ENCODE results near the gene LINC01488.

Gene LINC01488

DNA sequence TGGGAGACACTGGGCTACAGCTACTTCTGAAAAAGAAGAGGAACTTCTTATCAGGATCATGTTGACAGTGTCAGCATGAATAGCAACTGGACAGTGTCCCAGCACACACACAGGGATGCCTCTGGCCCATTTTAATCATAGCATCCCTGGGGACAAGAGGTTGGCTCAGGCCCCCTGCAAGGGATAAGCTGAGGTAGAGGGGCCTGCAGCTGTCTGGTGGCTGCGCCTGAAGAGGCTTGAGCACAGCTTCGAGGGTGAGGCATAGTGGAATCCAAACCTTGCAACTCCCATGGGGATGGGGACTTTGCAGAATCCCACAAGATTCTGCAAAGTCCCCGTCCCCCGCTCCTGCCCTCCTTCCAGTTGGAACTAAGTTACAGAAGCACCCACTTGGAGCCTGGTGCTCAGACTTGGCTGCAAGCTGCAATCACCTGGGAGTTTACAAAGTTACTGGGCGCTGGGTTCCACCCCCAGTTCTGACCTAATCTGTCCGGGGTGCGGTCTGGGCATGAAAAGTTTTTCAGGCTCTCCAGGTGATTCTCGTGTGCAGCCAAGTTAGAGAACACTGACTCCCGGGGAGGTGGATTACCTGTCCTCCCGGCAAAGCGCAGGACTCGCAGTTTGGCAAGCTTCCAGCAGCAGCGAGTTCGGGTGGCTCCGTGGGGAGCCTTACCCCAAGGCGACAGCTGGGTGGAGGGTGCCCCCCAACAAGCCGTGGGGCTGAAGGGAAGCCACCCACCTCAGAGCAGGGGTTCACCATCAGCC lies 16.0 kb upstream of the LINC01488 start:
- no peak for DNase-seq

DNA sequence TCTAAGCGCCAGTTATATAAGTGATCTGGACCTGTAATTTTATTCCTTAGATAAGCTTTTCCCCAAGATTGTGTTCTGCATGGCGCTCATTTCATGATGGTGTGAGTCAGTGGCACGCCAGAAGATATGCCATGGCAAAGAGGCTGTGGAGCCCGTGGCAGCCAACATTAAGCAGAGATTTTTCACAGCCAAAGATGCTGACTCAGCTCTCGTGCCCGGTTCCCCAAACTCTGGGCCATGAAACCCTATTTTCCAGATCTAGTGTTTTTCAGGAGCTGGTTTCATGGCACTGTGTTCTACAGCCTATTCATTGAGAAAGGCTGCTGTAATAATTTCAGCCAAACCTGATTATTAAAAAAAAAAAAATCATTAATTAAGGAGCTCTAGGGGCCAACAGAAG lies 15.4 kb upstream of the LINC01488 start:
- DNase-seq = no peak

DNA sequence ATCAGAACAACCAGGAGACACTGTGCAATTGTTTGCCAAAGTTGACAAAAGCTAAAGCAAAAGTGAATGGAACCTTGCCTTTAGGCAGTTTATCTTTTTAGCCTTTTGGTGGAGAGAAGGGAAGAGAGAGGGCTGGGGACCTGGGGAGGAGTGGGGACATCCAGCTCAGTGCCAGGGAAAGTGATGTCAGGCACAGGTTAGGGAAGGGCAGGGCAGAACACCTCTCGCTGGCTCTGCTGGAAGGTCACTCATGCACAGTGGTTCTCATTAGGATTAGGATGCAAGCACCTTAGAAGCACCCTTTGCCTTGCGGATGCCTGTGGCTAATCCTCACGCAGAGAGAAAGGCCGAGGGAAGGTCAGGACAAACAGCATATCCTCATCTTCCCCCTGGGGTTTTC lies 14.3 kb upstream of the LINC01488 start:
- no peak for DNase-seq

DNA sequence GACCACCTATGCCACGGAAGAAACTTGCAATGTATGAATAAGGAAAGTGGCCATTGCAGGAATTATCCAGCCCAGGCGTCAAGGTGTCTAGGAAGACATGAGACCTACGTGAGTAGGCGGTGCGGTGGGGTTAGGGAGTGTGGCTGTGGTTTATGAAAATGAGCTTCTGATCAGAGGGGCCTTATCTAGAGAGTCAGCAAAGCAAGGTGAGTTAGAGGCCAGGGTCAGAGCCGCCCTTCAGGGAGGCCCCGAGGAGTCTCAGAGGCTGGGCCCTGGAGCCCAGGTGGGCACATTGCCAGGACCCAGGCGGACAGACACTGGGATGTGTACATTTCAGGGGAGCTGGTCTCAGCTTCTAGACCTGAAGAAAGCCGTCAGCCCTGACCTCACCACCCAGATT lies 13.8 kb upstream of the LINC01488 start:
- DNase-seq = no peak

DNA sequence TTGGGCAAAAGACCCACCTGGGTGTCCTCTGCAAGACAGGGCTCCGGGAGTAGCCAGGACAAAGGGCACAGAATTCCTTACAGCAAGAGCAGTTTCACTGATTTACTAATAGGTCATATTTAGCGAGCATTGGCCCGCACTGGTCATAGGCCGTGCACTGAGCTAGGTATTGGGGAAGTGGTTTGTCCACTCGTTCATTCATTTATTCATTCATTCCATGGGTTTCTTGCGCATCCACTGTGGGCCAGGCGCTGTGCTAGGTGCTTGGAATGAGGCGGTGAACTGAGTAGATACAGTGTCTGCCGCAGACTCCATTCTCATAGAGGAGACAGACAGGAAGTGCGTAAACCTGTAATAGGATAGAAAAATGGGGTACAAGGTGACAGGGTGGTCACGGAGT lies 13.2 kb upstream of the LINC01488 start:
- no peak for DNase-seq

DNA sequence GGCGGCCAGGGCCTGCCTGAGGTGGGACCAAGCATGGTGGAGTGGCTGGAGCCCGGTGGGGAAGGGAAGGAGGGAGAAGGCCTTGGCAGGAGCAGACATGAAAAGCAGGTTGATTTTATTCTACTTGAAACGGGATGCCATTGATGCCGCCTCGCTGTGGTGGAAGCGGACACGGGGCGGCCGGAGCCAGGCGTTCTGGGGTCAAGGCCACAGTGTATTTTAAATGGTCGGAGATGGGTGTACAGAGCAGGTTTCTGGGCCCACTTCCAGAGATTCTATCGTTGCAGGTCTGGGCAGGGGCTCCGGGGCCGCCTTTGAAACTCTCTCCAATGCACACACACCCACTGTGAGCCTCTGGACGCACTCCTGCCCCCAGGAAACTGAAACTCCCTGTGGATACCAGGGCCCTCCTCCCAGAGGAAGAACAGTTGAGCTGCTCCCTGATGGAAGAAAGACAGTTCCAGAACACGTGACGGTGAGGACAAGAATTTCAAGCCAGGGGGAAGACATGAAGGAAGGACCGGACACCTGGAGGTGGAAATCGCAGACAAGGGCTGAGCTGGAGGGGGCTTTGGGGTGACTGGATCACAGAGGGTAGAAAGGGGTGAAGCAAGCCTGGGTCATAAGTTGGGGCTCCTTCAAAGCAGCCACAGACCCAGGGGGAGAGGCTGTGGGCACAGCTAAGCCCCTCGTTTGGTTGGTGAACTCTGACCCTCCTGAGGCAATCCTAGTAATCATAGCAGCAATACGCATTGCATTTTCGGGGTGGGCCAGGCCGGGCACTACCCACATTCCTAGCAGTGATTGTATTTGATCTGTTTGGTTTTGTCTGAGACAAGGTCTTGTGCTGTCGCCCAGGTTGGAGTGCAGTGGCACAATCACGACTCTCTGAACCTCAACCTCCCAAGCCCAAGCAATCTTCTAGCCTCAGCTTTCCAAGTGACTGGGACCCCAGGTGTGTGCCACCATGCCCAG lies 12.3 kb upstream of the LINC01488 start:
- DNase-seq = no peak

- no peak for DNase-seq
Measured at GRCh38 chr11:69470301-69470700, 11.2 kb upstream of the LINC01488 start.

DNA sequence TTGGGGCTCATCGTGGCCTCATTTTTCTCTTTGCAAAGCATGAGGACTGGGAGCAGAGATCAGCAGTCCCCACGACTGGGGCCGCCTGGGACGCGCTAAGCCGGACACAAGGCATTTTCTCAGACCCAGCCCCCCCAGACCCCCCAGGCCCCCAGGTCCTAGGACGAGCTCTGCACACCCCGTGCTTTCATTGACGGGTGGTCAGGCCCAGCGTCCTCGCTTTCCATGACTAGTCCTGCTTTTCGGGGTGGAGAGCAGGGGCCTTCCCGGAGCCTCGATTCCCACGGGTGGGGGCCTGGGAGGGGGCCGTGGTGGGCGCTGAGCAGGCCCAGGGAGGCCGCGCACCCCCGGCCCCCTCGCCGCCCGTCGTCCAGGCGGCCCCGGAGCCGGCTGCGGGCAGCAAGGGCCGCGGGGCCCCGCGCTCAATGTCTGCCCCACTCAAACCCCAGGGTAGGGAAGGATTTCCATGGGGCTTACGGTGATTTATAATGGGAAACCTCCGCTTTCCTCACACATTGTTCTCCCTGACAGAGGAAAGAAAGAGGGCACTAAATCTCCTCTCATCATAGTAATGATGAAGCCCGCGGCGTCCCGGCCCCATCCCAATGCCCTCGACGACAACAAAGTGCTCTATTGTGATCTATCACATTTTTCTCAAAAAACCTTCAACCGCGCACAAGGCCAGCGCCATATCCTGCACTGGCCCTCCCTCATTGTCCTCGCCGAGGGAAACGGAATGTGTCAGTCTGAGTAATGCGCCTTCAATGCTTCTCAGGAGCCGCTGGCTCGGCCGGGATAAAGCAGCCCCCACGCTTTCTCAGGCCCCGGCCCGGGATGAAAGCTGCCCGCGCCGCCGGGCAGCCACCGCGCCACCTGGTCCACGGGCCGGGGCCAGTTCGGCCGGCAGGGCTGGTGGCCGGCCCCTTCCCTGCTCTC lies 10.4 kb upstream of the LINC01488 start:
- DNase-seq = no peak

DNA sequence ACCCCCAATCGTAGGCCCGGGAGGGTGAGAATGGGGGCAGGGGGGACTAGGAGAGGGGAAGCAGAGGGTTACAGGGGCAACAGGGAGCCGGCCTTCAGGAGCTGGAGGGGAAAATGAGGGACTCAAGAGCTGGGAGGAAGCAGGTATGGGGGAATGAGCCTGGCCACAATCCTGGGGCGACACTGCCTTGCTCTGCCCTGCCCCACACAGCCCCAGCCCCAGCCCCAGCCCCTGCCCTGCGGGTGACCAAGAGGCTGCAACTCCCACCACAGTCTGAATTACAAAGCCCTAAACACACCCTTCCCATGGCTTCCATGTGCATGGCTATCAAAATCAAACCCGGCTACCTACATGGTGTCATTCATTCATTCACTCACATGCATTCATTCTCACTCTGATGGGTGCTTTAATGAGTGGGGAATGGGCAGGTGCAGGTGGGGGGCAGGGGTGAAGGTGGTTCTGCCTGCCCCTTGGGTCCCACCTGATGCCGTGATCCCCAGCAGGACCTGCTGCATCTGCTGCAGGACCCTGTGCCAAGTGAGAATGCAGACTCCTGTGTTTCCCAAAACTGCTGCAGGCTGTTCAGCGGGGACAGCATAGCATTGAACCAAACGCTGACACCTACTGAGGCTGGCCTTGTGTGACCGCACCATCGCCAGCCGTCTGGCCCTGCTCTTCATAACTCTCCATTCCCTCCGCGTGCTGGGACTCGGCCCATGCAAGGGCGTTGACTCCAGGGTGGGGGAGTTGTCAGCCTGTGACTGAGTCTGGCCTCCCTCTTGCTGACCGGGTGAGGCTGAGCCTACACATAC lies 9.5 kb upstream of the LINC01488 start:
- DNase-seq = no peak

DNA sequence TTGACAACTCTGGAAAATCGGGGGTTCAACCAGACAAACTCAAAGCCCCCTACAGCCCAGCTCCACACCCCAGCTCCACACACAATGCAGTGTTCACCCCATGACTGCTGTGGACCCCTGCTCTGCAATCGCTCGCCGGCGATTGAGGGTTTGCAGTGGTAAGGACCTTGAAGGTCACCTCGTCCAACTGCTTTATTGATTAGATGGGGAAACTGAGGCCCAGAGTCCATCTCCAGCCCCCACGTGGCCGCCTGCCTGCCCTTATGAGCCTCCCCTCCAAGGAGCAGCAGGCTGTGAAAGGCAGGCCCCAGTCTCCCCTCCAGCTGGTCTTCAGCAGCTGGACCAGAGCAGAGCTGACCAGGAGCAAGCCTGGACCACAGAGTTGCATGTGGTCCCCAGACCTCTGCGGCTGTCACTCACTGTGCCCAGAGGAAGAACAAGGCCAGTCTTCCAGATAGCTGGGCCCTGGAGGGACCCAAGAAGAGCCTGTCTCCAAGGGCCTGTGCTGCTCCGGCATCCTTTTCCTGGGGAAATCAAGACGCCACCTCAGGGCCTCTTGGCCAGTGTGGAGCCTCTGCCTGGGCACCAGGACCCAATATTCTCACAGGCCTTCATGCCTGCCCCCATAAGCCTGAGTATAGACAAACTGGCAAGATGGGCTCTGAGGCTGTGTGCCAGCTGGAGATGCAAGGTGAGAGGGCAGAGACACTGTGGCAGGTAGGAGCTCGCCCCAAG lies 8.8 kb upstream of the LINC01488 start:
- no peak for DNase-seq

DNA sequence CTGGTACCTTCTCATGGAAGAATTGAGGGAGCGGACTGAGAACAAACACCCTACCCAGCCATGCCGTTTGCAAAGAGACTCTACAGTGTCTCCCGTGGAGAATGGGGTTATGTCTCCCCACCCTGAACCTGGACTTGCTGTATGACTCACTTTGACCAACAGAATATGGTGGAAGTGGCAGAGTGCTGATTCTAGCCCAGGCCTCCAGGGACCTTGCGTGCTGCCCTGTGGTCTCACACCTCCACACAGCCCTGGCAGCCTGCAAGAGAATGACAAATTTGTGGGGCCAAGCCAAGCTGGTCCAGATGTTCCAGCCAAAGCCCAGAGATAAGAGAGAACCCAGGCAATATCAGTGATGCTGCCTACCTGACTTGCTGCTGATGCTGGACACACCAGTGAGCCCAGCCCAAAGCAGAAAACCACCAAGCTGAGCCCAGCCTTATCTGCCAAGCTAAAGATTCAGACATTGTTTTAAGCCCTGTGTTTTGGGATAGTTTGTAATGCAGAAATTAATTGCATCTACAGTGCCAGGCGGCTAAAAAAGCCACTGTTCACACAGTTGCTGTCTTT lies 8.1 kb upstream of the LINC01488 start:
- DNase-seq = no peak

GRCh38 chr11:69474736-69475135 lies 6.7 kb upstream of the LINC01488 start:
- no peak for DNase-seq

DNA sequence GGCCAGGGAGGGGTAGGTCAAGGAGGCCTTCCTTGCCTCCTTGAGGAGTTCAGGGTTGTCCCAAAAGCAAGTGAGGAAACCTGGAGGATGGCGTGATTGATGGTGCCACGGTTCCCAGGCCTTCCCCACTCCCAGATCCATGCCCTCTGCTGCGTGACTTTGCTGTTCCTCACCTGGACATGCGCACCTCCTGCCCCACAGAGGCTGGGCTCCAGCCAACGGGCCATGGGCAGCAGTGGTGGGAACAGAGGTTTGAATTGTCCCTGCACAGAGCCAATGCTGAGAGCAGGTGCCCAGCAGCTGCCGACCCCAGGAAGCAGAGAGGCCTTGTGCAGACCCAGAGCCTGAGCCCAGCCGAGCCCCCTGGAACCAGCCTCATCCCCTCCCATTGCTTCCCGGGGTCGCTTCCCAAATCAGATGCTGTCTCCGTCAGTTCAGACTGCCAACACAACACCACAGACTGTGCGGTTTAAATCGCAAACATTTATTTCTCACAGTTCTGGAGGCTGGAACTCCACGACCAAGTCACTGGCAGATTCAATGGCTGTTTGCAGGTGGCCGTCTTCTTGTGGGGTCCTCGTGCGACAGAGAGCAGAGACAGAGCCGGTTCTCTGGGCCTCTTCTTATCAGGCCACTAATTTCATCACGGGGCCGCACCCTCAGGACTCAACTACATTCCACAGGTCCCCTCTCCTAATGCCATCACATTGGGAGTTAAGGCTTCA lies 6.2 kb upstream of the LINC01488 start:
- DNase-seq = no peak

DNA sequence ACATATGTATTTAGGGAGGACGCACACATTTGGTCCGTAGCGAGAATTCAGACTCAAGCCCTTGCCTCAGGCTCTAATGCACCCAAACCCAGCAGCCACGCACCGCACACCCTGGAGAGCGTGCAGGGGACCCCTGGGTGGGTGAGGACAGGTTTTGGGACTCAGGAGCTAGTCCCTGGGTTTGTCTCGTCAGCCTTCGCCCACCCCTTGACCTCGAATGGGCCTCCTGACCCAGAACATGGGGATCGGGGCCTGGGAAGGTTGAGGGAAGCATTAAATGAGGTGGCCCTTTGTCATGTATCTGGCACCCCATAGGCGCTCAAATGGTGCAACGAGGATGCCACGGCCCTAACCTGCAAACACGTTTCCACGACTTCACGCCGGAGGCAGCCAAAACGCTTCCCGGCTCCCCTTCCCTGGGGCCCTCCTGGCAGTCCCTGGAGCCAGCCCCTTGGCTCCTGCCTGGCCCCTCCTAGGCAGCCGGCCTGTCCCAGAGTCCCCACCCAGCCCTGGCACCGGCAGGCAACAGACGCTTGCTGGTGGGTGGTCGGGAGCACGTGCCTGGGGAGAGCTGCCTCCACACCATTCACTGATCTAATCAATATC lies 5.5 kb upstream of the LINC01488 start:
- no peak for DNase-seq

GRCh38 chr11:69476509-69476961 lies 4.9 kb upstream of the LINC01488 start:
- no peak for DNase-seq

DNA sequence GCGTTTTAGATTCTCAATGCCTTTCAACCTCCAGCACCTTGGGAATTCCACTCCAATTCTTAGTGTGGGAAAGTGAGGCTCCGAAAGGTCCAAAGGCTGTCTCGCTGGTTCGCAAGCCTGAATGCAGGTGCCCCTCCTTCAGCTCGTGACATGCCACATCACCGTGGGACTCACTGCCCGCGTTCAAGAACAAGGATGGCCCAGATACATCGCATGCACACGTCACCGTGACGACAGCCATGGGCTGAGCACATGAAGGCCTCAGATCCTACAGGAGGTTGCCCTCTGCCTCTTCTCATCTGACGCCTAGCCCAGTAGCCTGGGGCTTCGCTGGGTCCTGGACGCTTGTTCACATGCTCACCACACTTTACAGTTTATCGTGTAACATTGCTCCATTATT lies 4.4 kb upstream of the LINC01488 start:
- DNase-seq = no peak

- no peak for DNase-seq
Measured at GRCh38 chr11:69479591-69480271, 1.7 kb upstream of the LINC01488 start.

DNA sequence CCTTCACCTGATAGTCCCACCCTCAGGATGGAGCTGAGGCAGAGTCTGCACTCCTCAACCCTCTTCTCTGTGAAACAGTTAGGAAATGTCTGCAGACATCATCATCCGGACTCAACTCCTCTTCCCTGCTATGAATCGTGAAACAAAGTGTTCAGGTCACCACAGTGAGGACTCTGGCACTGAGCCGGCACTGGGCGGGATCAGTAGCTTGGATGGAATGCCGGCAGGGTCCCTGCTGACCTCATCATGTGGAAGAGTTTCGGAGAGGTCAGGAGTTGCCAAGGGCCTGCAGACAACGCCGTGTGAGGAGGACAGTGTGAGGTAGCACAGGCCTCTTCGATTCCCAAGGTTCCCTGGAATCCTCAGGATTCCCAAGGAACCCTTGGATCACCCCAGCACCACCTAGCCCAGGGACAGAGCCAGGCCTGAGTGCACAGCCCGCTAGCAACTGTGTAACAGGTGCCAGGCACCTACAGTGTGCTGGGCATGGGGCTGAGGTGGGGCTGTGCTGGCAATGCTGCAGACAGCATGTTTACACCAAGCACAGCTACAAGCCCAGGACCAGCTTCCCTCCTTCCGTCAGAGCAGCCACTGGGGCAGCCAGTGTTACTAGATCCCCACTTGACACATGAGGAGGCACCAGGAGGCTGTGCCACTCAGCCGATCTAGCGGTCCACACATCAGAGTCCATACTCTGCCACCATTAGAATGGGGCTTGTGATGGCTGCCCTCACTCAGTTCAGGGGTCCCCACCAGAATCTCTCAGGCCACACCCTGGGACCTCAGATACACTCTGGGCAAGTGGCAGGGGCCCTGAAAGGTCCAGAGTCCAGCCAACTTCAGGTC lies 693 bp upstream of the LINC01488 start:
- no peak for DNase-seq

Measured in suppressor macrophage treated with lipopolysaccharide for 1 hour (primary cell).